Mesenchymal stem cell (in vitro differentiated cells and primary cell): ENCODE data around the gene CXCL10.

ENCODE experiments used
- DNase-seq: peaks from one replicate; pipeline ENCODE4 v3.0.0-alpha.2; 2013
- H2AFZ ChIP-seq: one replicate; pipeline ENCODE4 v1.6.1; 2013; ENCODE audit warnings: low read depth, mild to moderate bottlenecking, control low read depth, inconsistent platforms, low read length, moderate library complexity
- H2AK5ac ChIP-seq: 2 replicates; pipeline ENCODE4 v1.6.1; 2013; ENCODE audit warnings: low read length, moderate library complexity, mild to moderate bottlenecking, inconsistent platforms; ENCODE audit not compliant: severe bottlenecking
- H2BK120ac ChIP-seq: one replicate; pipeline ENCODE4 v1.6.1; 2013; ENCODE audit warnings: low read depth, mild to moderate bottlenecking, inconsistent platforms, low read length, moderate library complexity
- H2BK12ac ChIP-seq, 2 experiments: one replicate each; pipeline ENCODE4 v1.6.1; 2013; ENCODE audit warnings: inconsistent platforms in 2 of 2, low read length in 2 of 2, mild to moderate bottlenecking in 2 of 2, moderate library complexity in 2 of 2, control low read depth in 1 of 2
- H2BK15ac ChIP-seq: one replicate; pipeline ENCODE4 v1.6.1; 2013; ENCODE audit warnings: mild to moderate bottlenecking, low read depth, inconsistent platforms; ENCODE audit not compliant: poor library complexity, severe bottlenecking
- H2BK5ac ChIP-seq: 2 replicates; pipeline ENCODE4 v1.6.1; 2013; ENCODE audit warnings: low read depth, mild to moderate bottlenecking, low read length, control low read depth, inconsistent platforms; ENCODE audit not compliant: poor library complexity, severe bottlenecking
- H3K14ac ChIP-seq, 2 experiments: one replicate each; pipeline ENCODE4 v1.6.1; 2013; ENCODE audit warnings: inconsistent platforms in 2 of 2, low read length in 2 of 2, control low read depth in 1 of 2, mild to moderate bottlenecking in 1 of 2, moderate library complexity in 1 of 2
- H3K18ac ChIP-seq, 2 experiments: one replicate each; pipeline ENCODE4 v1.6.1; 2013; ENCODE audit warnings: inconsistent platforms in 2 of 2, low read length in 2 of 2, control low read depth in 1 of 2, low read depth in 1 of 2, mild to moderate bottlenecking in 1 of 2
- H3K23ac ChIP-seq, 2 experiments: one replicate each; pipeline ENCODE4 v1.6.1; 2013; ENCODE audit warnings: inconsistent platforms in 2 of 2, low read length in 2 of 2, mild to moderate bottlenecking in 2 of 2, moderate library complexity in 2 of 2, control low read depth in 1 of 2
- H3K27ac ChIP-seq: 2 replicates; pipeline ENCODE4 v1.5.1; 2013; ENCODE audit warnings: mild to moderate bottlenecking, moderate library complexity, low read length, control low read depth, inconsistent platforms; ENCODE audit not compliant: poor library complexity, severe bottlenecking
- H3K27me3 ChIP-seq, 2 experiments: 2 replicates each; pipeline versions ENCODE4 v1.6.1 to v1.7.0; 2013; ENCODE audit warnings: low read length in 2 of 2, mild to moderate bottlenecking in 2 of 2, moderate library complexity in 2 of 2, control low read depth in 1 of 2, inconsistent platforms in 1 of 2; ENCODE audit not compliant: control insufficient read depth in 1 of 2, insufficient read depth in 1 of 2
- H3K36me3 ChIP-seq, 2 experiments: 2 replicates each; pipeline versions ENCODE4 v1.6.1 to v1.7.0; 2013; ENCODE audit warnings: low read length in 2 of 2, control low read depth in 1 of 2, inconsistent platforms in 1 of 2, low read depth in 1 of 2, mild to moderate bottlenecking in 1 of 2; ENCODE audit not compliant: insufficient read depth in 2 of 2, control insufficient read depth in 1 of 2
- H3K4ac ChIP-seq, 2 experiments: one replicate each; pipeline ENCODE4 v1.6.1; 2013; ENCODE audit warnings: inconsistent platforms in 2 of 2, low read length in 2 of 2, mild to moderate bottlenecking in 2 of 2, moderate library complexity in 2 of 2, control low read depth in 1 of 2, low read depth in 1 of 2
- H3K4me1 ChIP-seq: 2 replicates; pipeline ENCODE4 v1.6.1; 2013; ENCODE audit warnings: low read depth, low read length, control low read depth; ENCODE audit not compliant: control insufficient read depth, insufficient read depth
- H3K4me2 ChIP-seq: 2 replicates; pipeline ENCODE4 v1.6.1; 2013; ENCODE audit warnings: low read length, mild to moderate bottlenecking, inconsistent platforms; ENCODE audit not compliant: poor library complexity, severe bottlenecking
- H3K4me3 ChIP-seq, 2 experiments: 2 replicates each; pipeline versions ENCODE4 v1.5.1 to v1.7.0; 2013; ENCODE audit warnings: low read length in 2 of 2, mild to moderate bottlenecking in 2 of 2, control low read depth in 1 of 2, low read depth in 1 of 2; ENCODE audit not compliant: insufficient read depth in 1 of 2
- H3K79me1 ChIP-seq: replicated peaks from 2 replicates; pipeline ENCODE4 v1.6.1; 2013; ENCODE audit warnings: mild to moderate bottlenecking, control low read depth, low read length, inconsistent platforms; ENCODE audit not compliant: poor library complexity, severe bottlenecking
- H3K9ac ChIP-seq: 2 replicates; pipeline ENCODE4 v1.7.0; 2013; ENCODE audit warnings: mild to moderate bottlenecking, low read length, moderate library complexity
- H3K9me3 ChIP-seq: 2 replicates; pipeline ENCODE4 v1.7.0; 2013; ENCODE audit warnings: mild to moderate bottlenecking, low read length; ENCODE audit not compliant: control insufficient read depth
- H4K8ac ChIP-seq: one replicate; pipeline ENCODE4 v1.6.1; 2013; ENCODE audit warnings: inconsistent platforms, mild to moderate bottlenecking, low read length, moderate library complexity
- H4K91ac ChIP-seq: one replicate; pipeline ENCODE4 v1.6.1; 2013; ENCODE audit warnings: mild to moderate bottlenecking, low read length, inconsistent platforms
- WGBS: methylation state at CpG from one replicate; pipeline ENCODE4 v1.1.7; 2013; ENCODE audit warnings: mixed read lengths; 5-methylcytosine and 5-hydroxymethylcytosine counted together

Gene CXCL10

DNA sequence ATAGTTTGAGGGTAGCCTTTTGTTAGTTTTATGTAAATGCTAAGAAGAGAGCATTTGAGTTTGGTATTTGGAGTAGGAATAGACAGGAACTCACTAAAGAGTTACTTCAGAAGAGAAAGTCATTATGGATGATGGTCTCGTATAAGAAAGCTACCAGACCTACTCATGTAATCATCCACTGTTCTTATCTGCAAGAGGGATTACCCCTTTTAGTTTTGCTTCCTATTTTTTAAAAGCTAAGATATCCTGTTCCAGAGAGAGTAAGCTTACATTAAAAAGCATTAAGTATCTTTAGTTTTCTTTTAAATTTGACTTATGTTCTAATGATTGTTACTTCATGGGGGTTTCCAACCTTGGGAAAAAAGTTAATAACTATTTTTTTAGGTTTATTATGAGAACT, 38.7 kb upstream of the CXCL10 start:
- DNase-seq, result no peak
- no peak overlapping the region for H3K27ac ChIP-seq
- H3K36me3 ChIP-seq, result no peaks in the 10 kb centered on the region
- H3K18ac ChIP-seq, result no peak overlapping the region
- H3K79me1 ChIP-seq, result no peaks in the 10 kb centered on the region
- H2BK12ac ChIP-seq, result no peak overlapping the region
- H3K14ac ChIP-seq, result no peak overlapping the region
- H4K91ac ChIP-seq, result no peak overlapping the region
- no peak overlapping the region for H2AK5ac ChIP-seq
- H2BK120ac ChIP-seq, result no peak overlapping the region
- peaks cover 0 to 5% of the 10 kb centered on the region in 2 experiments for H3K27me3 ChIP-seq
- H3K4ac ChIP-seq, result no peak overlapping the region
- no peak overlapping the region for H3K4me3 ChIP-seq
- no peaks in the 10 kb centered on the region for H3K4me1 ChIP-seq
- no CpG with 5 or more reads among the region's 1 CpG for WGBS
- no peak overlapping the region for H4K8ac ChIP-seq
- H2BK5ac ChIP-seq, result no peak overlapping the region
- H3K9ac ChIP-seq, result no peak overlapping the region
- no peak overlapping the region for H2AFZ ChIP-seq
- no peaks in the 10 kb centered on the region for H3K9me3 ChIP-seq
- H3K23ac ChIP-seq, result no peak overlapping the region
- H2BK15ac ChIP-seq, result no peak overlapping the region
- no peak overlapping the region for H3K4me2 ChIP-seq

DNA sequence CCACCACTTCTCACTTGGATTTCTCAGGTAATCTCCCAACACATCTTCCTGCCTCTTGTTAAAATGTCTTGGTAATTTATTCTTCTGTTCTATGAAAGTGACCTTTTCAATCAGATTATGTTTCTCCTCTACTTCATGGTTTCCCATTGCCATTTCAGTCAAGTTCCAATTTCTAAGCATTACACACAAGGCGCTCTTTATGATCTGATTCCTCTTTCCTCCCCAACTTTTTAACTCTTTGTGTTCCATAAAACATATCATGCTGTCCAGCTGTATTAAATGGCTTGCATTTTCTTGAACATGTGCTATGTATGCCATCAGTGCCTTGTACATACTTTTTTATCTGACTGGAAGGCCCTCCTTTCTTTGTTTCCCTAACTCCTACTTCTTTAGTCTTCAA, 38.1 kb upstream of the CXCL10 start:
- no peak overlapping the region for H2BK12ac ChIP-seq
- no peak for DNase-seq
- no peak overlapping the region for H3K14ac ChIP-seq
- no peak overlapping the region for H4K8ac ChIP-seq
- H3K4me1 ChIP-seq, result no peaks in the 10 kb centered on the region
- H4K91ac ChIP-seq, result no peak overlapping the region
- no peak overlapping the region for H3K4me2 ChIP-seq
- H3K9me3 ChIP-seq, result no peaks in the 10 kb centered on the region
- WGBS, result 64% methylated on average over 1 of the region's 1 CpG
- H3K27ac ChIP-seq, result no peak overlapping the region
- peaks cover 0 to 6% of the 10 kb centered on the region in 2 experiments for H3K27me3 ChIP-seq
- H3K79me1 ChIP-seq, result no peaks in the 10 kb centered on the region
- H3K23ac ChIP-seq, result no peak overlapping the region
- no peak overlapping the region for H3K4me3 ChIP-seq
- H2BK15ac ChIP-seq, result no peak overlapping the region
- H3K18ac ChIP-seq, result no peak overlapping the region
- H3K4ac ChIP-seq, result no peak overlapping the region
- no peak overlapping the region for H2BK120ac ChIP-seq
- no peak overlapping the region for H2BK5ac ChIP-seq
- no peak overlapping the region for H2AFZ ChIP-seq
- no peak overlapping the region for H2AK5ac ChIP-seq
- H3K9ac ChIP-seq, result no peak overlapping the region
- H3K36me3 ChIP-seq, result no peaks in the 10 kb centered on the region

DNA sequence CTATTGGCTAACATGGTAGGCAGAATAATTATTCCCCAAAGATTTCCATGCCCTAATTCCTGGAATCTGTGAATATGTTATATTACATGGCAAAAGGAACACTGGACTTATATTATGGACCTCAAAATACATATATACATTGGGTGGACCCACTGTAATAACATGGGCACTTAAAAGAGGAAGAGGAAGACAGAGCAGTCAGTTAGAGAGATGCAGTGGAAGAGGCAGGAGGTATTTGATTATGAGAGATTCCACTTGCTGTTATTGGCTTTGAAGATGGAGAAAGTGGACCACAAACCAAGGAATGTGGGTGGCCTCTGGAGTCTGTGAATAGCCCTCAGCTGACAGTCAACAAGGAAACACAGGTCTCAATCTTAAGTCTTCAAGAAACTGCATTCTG, 37.2 kb upstream of the CXCL10 start:
- no peak overlapping the region for H2BK12ac ChIP-seq
- H3K14ac ChIP-seq, result no peak overlapping the region
- no peak overlapping the region for H2AFZ ChIP-seq
- peaks cover under 1 to 15% of the 10 kb centered on the region in 2 experiments for H3K27me3 ChIP-seq
- no peak overlapping the region for H4K8ac ChIP-seq
- no peaks in the 10 kb centered on the region for H3K9me3 ChIP-seq
- H3K9ac ChIP-seq, result no peak overlapping the region
- H4K91ac ChIP-seq, result no peak overlapping the region
- H3K36me3 ChIP-seq, result no peaks in the 10 kb centered on the region
- no peak overlapping the region for H3K4ac ChIP-seq
- H3K4me2 ChIP-seq, result no peak overlapping the region
- H2BK120ac ChIP-seq, result no peak overlapping the region
- no peaks in the 10 kb centered on the region for H3K79me1 ChIP-seq
- no peak overlapping the region for H2AK5ac ChIP-seq
- H3K23ac ChIP-seq, result no peak overlapping the region
- H3K4me3 ChIP-seq, result no peak overlapping the region
- no peak for DNase-seq
- H2BK15ac ChIP-seq, result no peak overlapping the region
- H3K4me1 ChIP-seq, result no peaks in the 10 kb centered on the region
- H3K27ac ChIP-seq, result no peak overlapping the region
- H2BK5ac ChIP-seq, result no peak overlapping the region
- no peak overlapping the region for H3K18ac ChIP-seq

DNA sequence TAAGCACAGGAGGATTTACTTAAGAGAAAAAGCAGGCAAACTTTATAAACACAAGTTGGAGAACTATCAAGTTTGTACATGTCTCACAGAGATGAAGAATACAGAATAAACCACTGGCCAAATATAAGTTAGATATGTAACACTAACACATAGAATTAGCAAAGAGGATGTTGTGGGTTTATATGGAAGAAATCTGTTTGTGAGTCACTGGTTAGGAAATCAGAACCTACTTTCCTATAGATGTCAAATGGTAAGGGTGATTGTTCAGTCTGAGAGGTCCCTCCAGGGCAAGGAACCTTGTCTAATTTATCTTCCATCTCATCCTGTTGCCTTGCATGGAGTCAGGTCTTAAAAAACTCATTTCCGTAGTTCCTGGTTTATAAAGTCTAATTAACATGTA, 36.5 kb upstream of the CXCL10 start:
- Histone ChIP-seq H3K23ac (no peak overlapping the region), H3K9ac (no peak overlapping the region), H2AK5ac (no peak overlapping the region), H3K18ac (no peak overlapping the region), H3K27ac (no peak overlapping the region), H4K91ac (no peak overlapping the region), H2BK5ac (no peak overlapping the region), H2AFZ (no peak overlapping the region), H3K4me2 (no peak overlapping the region), H2BK12ac (no peak overlapping the region), H3K27me3 (peaks cover 7 to 23% of the 10 kb centered on the region in 2 experiments), H3K4me3 (no peak overlapping the region), H4K8ac (no peak overlapping the region), H3K9me3 (no peaks in the 10 kb centered on the region), H3K4me1 (no peaks in the 10 kb centered on the region), H2BK120ac (no peak overlapping the region), H2BK15ac (no peak overlapping the region), H3K14ac (no peak overlapping the region), H3K4ac (no peak overlapping the region), H3K36me3 (no peaks in the 10 kb centered on the region), H3K79me1 (no peaks in the 10 kb centered on the region)
- DNase-seq, result peak; percentile 24
- WGBS, result no CpG with 5 or more reads among the region's 1 CpG
